H7 (cell line): ENCODE results near the gene KCNK10. TPM values are rescaled to one million over a fixed set of nuclear protein-coding genes. Genes with fewer than 3 reads are reported as not detected.

Experiments used
- DNase-seq: peaks from one replicate; pipeline ENCODE4 v3.0.0; 2012
- H3K27me3 ChIP-seq: 2 replicates; pipeline ENCODE4 v1.6.0; 2011; ENCODE audit warnings: mild to moderate bottlenecking, low read length; ENCODE audit not compliant: control insufficient read depth, insufficient read depth
- H3K36me3 ChIP-seq: replicated peaks from 2 replicates; pipeline ENCODE4 v1.5.1; 2011; ENCODE audit warnings: low read length; ENCODE audit not compliant: control insufficient read depth, insufficient read depth
- H3K4me3 ChIP-seq: 2 replicates; pipeline ENCODE4 v1.5.1; 2011; ENCODE audit warnings: low read depth, mild to moderate bottlenecking, control low read depth, low read length, moderate library complexity; ENCODE audit not compliant: insufficient read depth
- total RNA-seq: library from RNA; depleted of rRNA; stranded (reverse); fragments of >200 nt; shearing (Covaris generic); gene quantifications from 2 replicates; pipeline ENCODE4 v1.2.3, GENCODE V29; 2014

Gene KCNK10
- total RNA-seq, 1 experiment from 2014 or later: 0.03 TPM

DNA sequence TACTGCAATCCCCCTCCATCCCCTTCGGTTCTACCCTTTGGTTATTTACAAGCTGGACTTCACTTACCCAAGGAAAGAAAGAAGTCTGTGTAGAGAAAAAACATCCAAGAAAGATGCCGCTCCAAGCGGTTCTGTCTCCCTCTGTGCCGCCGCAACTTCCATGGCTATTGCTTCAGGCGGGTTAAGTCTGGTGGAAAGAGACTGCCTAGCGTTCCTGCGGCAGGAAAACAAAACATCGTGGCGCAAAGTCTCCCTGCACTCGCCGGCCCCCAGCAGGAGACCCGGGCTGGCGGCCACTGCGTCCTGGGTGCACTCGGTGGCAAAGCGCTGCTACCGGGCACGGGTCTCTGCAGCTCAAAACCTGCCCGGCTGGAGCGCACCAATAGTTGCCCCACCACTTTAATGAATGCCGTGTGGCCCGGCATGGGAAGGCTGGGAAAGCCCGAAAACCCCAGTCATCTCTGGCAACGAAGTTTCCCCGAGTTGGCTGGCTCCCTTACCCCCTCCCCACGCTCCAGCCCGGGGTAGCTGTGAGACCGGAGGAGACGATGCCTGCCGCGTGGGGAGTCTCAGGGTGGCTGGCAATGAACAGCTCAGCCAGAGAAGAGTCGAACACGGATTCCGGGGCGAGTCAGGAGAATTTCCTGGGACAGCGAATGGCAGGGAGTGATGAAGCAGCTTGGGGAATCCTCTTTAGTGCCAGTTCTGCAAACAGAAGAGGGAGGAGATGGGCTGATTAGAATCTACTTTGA lies 3.5 kb upstream of the KCNK10 start:
- Histone ChIP-seq H3K4me3 (peak overlapping the region; percentile 31; the same call in 1 of the 2 replicates), H3K36me3 (no peaks in the 10 kb centered on the region), H3K27me3 (peaks cover 68% of the 10 kb centered on the region)
- peak; percentile 69 for DNase-seq

- DNase-seq: peak; percentile 22
- Histone ChIP-seq H3K27me3 (peaks cover 74% of the 10 kb centered on the region), H3K4me3 (peak overlapping the region; percentile 31; the same call in 1 of the 2 replicates), H3K36me3 (no peaks in the 10 kb centered on the region)
These were observed 2.8 kb upstream of the KCNK10 start for GRCh38 chr14:88325883-88326282.

DNA sequence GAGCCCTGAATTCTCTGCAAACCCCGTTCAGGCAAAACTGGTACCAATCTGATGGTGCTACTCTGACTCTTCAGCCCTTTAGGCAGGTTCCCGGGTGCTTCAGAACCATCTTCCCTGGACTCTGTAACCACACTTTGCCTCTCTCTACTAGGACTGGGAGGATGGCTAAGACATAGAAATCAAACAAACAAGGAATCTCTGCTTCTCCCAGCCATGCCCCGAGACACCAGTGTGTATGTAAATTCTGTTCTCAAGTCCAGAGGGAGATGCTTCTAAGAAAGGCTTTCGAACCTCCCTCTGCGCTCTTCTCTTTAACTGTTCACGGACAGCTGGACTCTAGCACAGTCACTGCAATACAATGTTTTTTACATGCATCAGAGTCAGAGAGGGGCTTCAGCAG lies 1.9 kb upstream of the KCNK10 start:
- peak; percentile 21 for DNase-seq
- Histone ChIP-seq H3K27me3 (peaks cover 80% of the 10 kb centered on the region), H3K4me3 (no peak overlapping the region), H3K36me3 (no peaks in the 10 kb centered on the region)

DNA sequence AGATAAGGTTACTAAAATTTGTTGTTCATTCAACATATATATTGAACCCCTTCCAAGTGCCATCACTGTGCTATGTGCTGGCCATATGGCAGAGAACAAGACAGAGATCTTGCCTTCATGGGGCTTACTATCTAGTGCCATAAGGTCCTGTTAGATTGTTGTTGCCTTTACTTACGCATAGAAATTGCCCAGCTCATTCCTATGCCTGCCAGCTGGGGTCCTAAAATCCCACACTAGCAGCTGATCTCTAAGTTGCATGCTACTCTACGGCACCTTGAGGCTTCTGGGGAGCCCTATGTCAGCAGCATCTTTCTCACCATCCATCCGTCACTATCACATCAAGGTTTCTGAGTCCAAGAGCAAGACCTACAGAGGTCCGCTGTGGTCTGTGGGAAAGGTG lies 1.4 kb upstream of the KCNK10 start:
- H3K27me3 ChIP-seq: peaks cover 82% of the 10 kb centered on the region
- peak; percentile 25 for DNase-seq
- no peaks in the 10 kb centered on the region for H3K36me3 ChIP-seq
- no peak overlapping the region for H3K4me3 ChIP-seq

GRCh38 chr14:88323523-88324199 lies 592 bp upstream of the KCNK10 start:
- DNase-seq: peak; percentile 87
- H3K27me3 ChIP-seq: peaks cover 81% of the 10 kb centered on the region
- H3K4me3 ChIP-seq: peak overlapping the region; percentile 60
- no peaks in the 10 kb centered on the region for H3K36me3 ChIP-seq

- Histone ChIP-seq H3K4me3 (peak overlapping the region; percentile 60), H3K27me3 (peaks cover 77% of the 10 kb centered on the region), H3K36me3 (no peaks in the 10 kb centered on the region)
- peak; percentile 41 for DNase-seq
These were observed 474 bp downstream of the KCNK10 start for GRCh38 chr14:88322504-88323085.

DNA sequence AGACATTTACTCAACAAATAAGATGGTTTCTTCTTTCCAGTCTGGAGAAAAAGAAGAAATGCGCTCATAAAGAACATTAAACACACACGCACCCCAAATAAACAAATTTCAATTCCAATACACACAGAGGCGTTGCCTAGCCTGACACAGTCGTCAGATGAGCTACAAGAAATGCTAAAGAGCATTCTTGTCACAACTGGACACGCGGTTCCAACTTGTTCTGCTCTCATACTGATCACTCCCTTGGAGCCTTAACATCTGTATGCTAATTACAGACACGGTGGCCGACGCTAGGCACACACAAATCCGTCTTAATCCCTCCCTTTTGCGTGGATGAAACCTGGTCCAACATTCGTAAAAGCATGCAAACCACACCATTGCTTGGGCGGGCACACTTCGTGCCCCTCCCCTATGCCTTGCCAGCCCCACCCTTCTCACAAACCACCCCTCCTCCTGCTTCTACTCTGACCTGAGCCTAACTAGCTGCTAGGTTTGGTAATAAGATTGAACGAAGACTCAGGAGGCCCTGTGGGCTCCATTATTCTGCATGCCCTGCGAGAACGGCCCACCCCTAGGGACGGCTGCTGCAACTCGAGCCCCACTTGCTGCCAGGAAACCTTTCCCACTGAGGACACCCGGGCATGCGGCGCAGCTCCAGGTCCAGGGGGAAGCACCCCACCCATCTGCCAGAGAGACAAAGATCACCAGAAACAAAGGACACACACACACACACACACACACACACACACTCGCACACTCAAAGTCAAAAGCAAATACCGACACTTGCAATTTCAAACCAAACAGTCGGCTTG lies 1.2 kb downstream of the KCNK10 start:
- Histone ChIP-seq H3K4me3 (no peak overlapping the region), H3K36me3 (no peaks in the 10 kb centered on the region), H3K27me3 (peaks cover 70% of the 10 kb centered on the region)
- peak; percentile 56 for DNase-seq

GRCh38 chr14:88318406-88318805 lies 4.7 kb downstream of the KCNK10 start:
- H3K27me3 ChIP-seq: peaks cover 36% of the 10 kb centered on the region
- no peak for DNase-seq
- H3K36me3 ChIP-seq: no peaks in the 10 kb centered on the region
- H3K4me3 ChIP-seq: no peak overlapping the region

DNA sequence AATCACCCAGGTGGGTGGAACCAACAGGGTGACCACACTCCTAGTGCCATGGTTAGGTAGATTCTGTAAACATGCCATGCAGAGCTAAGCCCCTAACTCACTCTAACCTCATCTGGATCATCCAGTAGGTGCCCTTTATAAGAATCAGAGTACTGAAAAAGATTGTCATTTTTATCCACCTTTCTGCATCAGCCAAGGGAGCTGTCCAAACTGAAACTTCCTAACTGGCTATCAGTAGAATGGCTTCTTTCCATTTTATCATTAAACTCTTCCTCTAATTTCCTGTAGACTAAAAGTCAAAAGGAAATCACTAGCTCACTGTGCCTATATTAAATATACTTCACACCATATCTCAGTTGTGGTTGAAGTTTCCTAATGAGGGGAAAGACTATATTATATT lies 6.5 kb downstream of the KCNK10 start:
- H3K36me3 ChIP-seq: no peaks in the 10 kb centered on the region
- no peak for DNase-seq
- peaks cover 20% of the 10 kb centered on the region for H3K27me3 ChIP-seq
- H3K4me3 ChIP-seq: no peak overlapping the region

DNA sequence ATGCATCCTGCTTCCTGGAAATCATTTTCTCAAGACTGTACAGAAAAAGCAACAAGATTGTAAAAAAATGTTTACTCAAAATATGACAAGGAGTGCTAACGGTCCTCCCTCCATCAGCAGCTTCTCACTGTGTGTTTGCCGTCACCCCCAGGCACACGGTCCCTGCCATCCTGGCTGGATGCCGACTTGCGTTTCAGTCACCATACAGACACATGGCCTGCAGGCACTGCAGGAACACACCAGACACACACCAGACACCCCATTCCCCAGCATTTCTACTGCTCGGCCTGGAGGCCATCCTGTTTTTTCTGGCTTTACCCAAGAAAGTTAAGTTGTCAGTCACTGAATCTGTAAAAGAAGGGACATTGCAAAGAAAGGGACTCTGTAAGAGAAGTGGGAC lies 10.8 kb downstream of the KCNK10 start:
- H3K36me3 ChIP-seq: no peaks in the 10 kb centered on the region
- no peaks in the 10 kb centered on the region; the same call in 1 of the 2 replicates for H3K27me3 ChIP-seq
- no peak for DNase-seq
- H3K4me3 ChIP-seq: no peak overlapping the region

DNA sequence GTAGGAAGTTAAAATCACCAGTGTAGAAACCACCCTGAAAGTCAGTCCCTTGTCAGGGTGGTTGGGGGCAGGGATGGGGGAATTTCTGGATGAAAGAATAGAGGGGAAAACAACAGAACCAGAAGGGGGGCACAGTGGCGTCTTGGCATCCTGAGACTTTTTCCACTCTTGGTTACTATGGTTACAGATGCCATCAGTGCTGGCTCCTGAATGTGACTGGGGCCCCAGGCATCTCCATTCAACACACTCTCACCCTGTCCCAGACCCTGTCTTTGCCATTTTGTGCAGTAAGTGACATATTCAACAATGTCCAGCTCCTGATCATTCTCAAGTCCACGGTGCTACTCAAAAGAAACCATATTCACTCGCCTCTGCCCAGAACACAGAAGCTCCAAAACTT lies 11.3 kb downstream of the KCNK10 start:
- no peak for DNase-seq
- H3K27me3 ChIP-seq: no peaks in the 10 kb centered on the region; the same call in 1 of the 2 replicates
- no peaks in the 10 kb centered on the region for H3K36me3 ChIP-seq
- no peak overlapping the region for H3K4me3 ChIP-seq

DNA sequence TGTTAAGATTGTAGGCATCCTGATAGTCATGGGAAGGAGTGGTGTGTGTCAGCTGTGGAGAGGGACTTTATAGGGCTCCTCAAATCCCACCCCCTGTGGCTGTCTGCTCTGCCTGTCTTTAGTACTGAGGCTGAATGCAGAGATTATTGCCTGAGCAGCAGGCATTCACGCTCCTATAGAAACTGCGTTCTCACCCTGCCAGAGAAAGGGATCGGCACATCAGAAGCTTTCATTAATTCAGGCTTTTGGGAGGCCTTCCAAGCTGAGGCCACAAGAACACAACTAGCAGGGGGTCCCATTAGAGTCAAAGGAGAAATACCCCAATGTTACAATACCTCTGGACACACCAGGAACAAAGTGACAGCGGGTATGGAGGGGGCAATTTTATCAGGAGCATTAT lies 12.6 kb downstream of the KCNK10 start:
- DNase-seq: no peak
- H3K4me3 ChIP-seq: no peak overlapping the region

DNA sequence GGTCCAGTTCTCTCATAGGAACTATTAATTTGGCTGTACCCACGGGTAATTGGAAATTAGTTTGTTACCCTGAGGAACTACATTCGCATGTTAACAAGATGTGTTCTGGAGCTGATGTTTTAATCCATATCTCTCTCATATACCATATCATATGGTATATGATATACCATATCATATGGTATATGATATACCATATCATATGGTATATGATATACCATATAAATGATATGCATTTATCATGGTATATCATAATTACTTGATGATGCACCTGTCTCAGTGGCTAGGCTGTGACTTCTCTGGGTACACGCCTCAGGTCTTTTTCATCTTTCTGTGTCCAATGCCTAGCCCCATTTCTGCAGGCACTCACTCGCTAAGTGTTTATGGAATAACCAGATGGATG lies 13.0 kb downstream of the KCNK10 start:
- H3K36me3 ChIP-seq: no peaks in the 10 kb centered on the region
- H3K27me3 ChIP-seq: no peaks in the 10 kb centered on the region
- no peak for DNase-seq
- no peak overlapping the region for H3K4me3 ChIP-seq

More for the DNA sequence above, 12.6 kb downstream of the KCNK10 start:
- H3K36me3 ChIP-seq: no peaks in the 10 kb centered on the region
- H3K27me3 ChIP-seq: no peaks in the 10 kb centered on the region

DNA sequence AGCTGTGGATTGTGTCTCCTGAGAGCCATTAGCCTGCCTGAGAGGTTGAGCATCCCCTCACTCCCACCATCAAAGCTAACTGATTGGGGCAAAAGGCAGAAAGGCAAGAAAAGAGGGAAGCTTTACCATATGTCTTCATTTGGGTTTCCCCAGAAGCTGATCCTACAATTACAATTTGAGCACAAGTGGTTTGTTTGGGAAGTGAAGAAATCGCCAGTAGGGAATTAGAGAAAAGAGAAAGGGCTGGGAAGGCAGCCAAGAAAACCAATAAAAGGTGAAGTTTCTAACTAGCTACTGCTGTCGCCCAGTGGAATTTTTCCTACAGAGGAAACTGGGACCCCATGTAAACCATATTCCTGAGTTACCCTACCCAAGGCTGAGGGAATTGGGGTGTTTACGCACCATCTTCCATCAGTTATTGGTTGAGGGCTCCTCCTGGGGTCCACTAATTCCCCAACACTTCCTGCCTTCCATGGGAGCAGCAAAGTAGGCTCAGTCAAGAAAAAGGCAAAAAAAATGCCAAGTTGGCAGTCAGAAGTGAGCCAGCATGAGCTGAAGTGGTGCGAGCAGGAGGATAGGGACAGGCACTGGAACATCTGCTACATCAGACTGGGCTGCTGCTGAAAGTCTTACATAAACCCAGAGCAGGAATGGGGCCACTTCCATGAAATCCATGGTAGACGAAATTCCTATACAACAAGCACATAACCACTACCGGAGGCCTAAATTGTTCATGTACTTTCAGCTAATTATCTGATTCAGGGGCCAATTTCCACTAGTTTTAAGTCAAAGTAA lies 17.3 kb downstream of the KCNK10 start:
- no peak overlapping the region for H3K4me3 ChIP-seq
- DNase-seq: no peak

More for the DNA sequence above, 17.3 kb downstream of the KCNK10 start:
- Histone ChIP-seq H3K36me3 (no peaks in the 10 kb centered on the region), H3K27me3 (no peaks in the 10 kb centered on the region)
